PC-9 (cell line): Measurements from ENCODE around the gene ZFPM1. TPM values are rescaled to one million over a fixed set of nuclear protein-coding genes. Genes with fewer than 3 reads are reported as not detected.
"Not testable (repeated sequence)": the region's sequence is repeated elsewhere in the genome, so short reads cannot be mapped to it uniquely, and the experiment has no call there.

Experiments used
- BruUV-seq: library from RNA; stranded (reverse); fragments of 400-500 nt; replicated peaks from 2 replicates; lab custom pipeline; 2021; lab: Mats Ljungman, UMichigan
- CTCF ChIA-PET: fragments of 300-600 bp; sonication (Branson Sonifier 250); formaldehyde crosslinking; loops from one replicate; lab custom pipeline; 2022; ENCODE audit warnings: antibody characterized with exemption; lab: Charles Lee
- POLR2A ChIA-PET: fragments of 300-600 bp; sonication (Branson Sonifier 250); formaldehyde crosslinking; loops from one replicate; lab custom pipeline; 2022; ENCODE audit warnings: antibody characterized with exemption; ENCODE audit not compliant: unreplicated experiment; lab: Charles Lee
- DNase-seq, 2 experiments: peaks; one replicate each; pipeline versions ENCODE4 v3.0.0 to v3.0.0-alpha.2; 2015 to 2022; ENCODE audit warnings: mixed read lengths in 1 of 2
- H2AFZ ChIP-seq: fragments of 200-600 bp; sonication (generic); 2 replicates; pipeline ENCODE4 v1.8.1; 2017; ENCODE audit warnings: antibody characterized with exemption
- H3F3A ChIP-seq: fragments of 200-600 bp; sonication (generic); 2 replicates; pipeline ENCODE4 v1.8.1; 2017; ENCODE audit warnings: antibody characterized with exemption, mild to moderate bottlenecking, low read depth; ENCODE audit not compliant: insufficient read depth
- H3K27ac ChIP-seq: fragments of 200-600 bp; sonication (generic); 2 replicates; pipeline ENCODE4 v1.6.1; 2016; ENCODE audit warnings: mixed run types
- H3K27me3 ChIP-seq: fragments of 200-600 bp; sonication (generic); 2 replicates; pipeline ENCODE4 v1.6.1; 2016; ENCODE audit warnings: low read depth, mixed run types; ENCODE audit not compliant: insufficient read depth
- H3K36me3 ChIP-seq: fragments of 200-600 bp; sonication (generic); 2 replicates; pipeline ENCODE4 v1.6.1; 2016; ENCODE audit warnings: low read depth, mixed run types
- H3K4me1 ChIP-seq: fragments of 200-600 bp; sonication (generic); replicated peaks from 2 replicates; pipeline ENCODE4 v1.6.1; 2016; ENCODE audit warnings: mixed run types; ENCODE audit not compliant: insufficient read depth
- H3K4me2 ChIP-seq: fragments of 200-600 bp; sonication (generic); 2 replicates; pipeline ENCODE4 v1.6.1; 2017; ENCODE audit warnings: mixed run types
- H3K4me3 ChIP-seq: fragments of 200-600 bp; sonication (generic); 2 replicates; pipeline ENCODE4 v1.6.1; 2016; ENCODE audit warnings: mixed run types
- H3K79me2 ChIP-seq: fragments of 200-600 bp; sonication (generic); 2 replicates; pipeline ENCODE4 v1.6.1; 2017; ENCODE audit warnings: low read depth, mixed run types
- H3K9me2 ChIP-seq: fragments of 200-600 bp; sonication (generic); 2 replicates; pipeline ENCODE4 v1.8.1; 2017; ENCODE audit warnings: mild to moderate bottlenecking; ENCODE audit not compliant: insufficient read depth
- H3K9me3 ChIP-seq: fragments of 200-600 bp; sonication (generic); 2 replicates; pipeline ENCODE4 v1.8.1; 2016; ENCODE audit warnings: low read depth; ENCODE audit not compliant: insufficient read depth
- H4K20me1 ChIP-seq: fragments of 200-600 bp; sonication (generic); 2 replicates; pipeline ENCODE4 v1.8.1; 2017; ENCODE audit not compliant: insufficient read depth
- EZH2 ChIP-seq: fragments of 200-600 bp; sonication (generic); IDR thresholded peaks from 2 replicates; pipeline ENCODE4 v1.8.0; 2017; ENCODE audit warnings: antibody characterized with exemption, low read depth
- intact Hi-C: fragments of 100-400 bp; cut with micrococcal nuclease; formaldehyde crosslinking; loops from one replicate; pipeline ENCODE4 v1.10.0; 2022; ENCODE audit not compliant: unreplicated experiment
- total RNA-seq: library from RNA; stranded (reverse); gene quantifications from 2 replicates; pipeline ENCODE4 v1.2.3, GENCODE V29; 2021
- TF ChIP-seq, protein P1 (sequence below): fragments of 200-600 bp; sonication (generic); conservative IDR thresholded peaks from 2 replicates; pipeline ENCODE4 v1.6.1; 2017; ENCODE audit warnings: mixed run types, antibody characterized with exemption, mild to moderate bottlenecking, moderate library complexity

Gene ZFPM1
- total RNA-seq, 1 experiment from 2014 or later = 19.7 TPM

DNA sequence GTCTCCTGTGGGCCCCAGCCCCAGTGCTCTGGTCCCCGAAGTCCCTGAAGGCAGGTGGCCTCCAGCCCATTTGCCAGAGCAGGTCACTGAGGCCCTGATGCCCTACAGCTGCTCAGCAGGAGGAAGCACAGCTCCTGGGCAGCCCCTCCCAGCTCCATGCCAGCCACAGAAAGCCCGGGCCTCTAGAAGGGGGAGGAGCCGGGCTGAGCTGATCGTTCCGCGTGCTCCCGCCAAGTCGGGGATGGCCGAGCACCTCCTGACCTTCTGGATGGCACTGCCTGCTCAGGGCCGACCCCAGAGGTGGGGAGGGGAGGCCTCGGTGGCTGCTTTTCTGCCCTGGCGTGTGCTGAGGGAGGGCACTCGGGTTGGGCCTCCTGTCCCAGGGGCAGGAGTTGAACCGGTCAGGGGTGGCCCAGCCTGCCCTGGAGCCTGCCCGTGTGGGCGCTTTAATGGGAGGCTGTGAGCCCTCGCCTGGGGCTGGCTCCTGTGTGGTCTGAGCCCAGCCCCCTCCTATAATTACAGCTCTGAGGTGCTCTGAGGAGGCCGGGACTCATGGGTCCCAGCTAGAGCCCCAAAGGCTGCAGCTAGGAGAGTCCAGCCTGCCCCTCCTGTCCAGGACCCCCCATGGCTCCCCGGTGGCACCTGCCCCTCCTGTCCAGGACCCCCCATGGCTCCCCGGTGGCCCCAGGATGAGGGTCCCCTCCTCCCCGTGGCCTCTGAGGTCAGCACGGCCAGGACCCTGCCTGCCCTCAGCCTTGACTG is 29.7 kb downstream of the ZFPM1 start:
- no peaks in the 10 kb centered on the region for H3K36me3 ChIP-seq
- no peaks in the 10 kb centered on the region for H3F3A ChIP-seq
- H3K4me3 ChIP-seq = no peak overlapping the region
- ChIA-PET CTCF (no interaction called here), POLR2A (no interaction called here)
- H3K4me1 ChIP-seq = no peaks in the 10 kb centered on the region
- H3K27ac ChIP-seq = no peak overlapping the region
- H4K20me1 ChIP-seq = 0 out of 2 replicates have a peak, but pooled peaks cover 5% of the 10 kb centered on the region
- no peak for DNase-seq
- H3K9me2 ChIP-seq = no peaks in the 10 kb centered on the region
- BruUV-seq = no TSS peak
- no peak for TF ChIP-seq EZH2
- TF ChIP-seq, protein P1, sequence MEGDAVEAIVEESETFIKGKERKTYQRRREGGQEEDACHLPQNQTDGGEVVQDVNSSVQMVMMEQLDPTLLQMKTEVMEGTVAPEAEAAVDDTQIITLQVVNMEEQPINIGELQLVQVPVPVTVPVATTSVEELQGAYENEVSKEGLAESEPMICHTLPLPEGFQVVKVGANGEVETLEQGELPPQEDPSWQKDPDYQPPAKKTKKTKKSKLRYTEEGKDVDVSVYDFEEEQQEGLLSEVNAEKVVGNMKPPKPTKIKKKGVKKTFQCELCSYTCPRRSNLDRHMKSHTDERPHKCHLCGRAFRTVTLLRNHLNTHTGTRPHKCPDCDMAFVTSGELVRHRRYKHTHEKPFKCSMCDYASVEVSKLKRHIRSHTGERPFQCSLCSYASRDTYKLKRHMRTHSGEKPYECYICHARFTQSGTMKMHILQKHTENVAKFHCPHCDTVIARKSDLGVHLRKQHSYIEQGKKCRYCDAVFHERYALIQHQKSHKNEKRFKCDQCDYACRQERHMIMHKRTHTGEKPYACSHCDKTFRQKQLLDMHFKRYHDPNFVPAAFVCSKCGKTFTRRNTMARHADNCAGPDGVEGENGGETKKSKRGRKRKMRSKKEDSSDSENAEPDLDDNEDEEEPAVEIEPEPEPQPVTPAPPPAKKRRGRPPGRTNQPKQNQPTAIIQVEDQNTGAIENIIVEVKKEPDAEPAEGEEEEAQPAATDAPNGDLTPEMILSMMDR = no peak
- no peak overlapping the region for H2AFZ ChIP-seq
- no peaks in the 10 kb centered on the region for H3K27me3 ChIP-seq
- H3K79me2 ChIP-seq = no peaks in the 10 kb centered on the region
- H3K4me2 ChIP-seq = no peak overlapping the region
- H3K9me3 ChIP-seq = no peaks in the 10 kb centered on the region
- intact Hi-C loops = no loop called here

DNA sequence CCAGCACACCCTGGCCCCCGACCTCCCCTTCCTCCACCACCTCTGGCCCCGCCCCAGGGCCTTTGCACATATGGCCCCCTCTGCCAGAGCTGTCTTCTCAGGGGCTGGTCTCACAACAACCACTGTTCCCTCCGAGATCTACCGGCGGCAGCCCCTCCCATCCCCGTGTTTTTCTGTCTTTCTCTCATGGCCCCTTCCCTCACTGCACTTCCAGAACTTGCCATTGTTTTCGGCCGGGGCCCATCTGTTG is 30.2 kb downstream of the ZFPM1 start:
- DNase-seq = no peak
- no peak overlapping the region for H3K4me2 ChIP-seq
- H3F3A ChIP-seq = no peaks in the 10 kb centered on the region
- H3K4me3 ChIP-seq = no peak overlapping the region
- ChIA-PET POLR2A (no interaction called here), CTCF (no interaction called here)
- BruUV-seq = no TSS peak
- no peaks in the 10 kb centered on the region for H3K9me2 ChIP-seq
- no peaks in the 10 kb centered on the region for H3K79me2 ChIP-seq
- no peaks in the 10 kb centered on the region for H3K36me3 ChIP-seq
- H3K4me1 ChIP-seq = no peaks in the 10 kb centered on the region
- no peaks in the 10 kb centered on the region for H3K9me3 ChIP-seq
- H4K20me1 ChIP-seq = 0 out of 2 replicates have a peak, but pooled peaks cover 5% of the 10 kb centered on the region
- intact Hi-C loops = no loop called here
- no peak overlapping the region for H3K27ac ChIP-seq
- no peak for TF ChIP-seq EZH2
- TF ChIP-seq, protein P1 = no peak
- H3K27me3 ChIP-seq = no peaks in the 10 kb centered on the region
- no peak overlapping the region for H2AFZ ChIP-seq

DNA sequence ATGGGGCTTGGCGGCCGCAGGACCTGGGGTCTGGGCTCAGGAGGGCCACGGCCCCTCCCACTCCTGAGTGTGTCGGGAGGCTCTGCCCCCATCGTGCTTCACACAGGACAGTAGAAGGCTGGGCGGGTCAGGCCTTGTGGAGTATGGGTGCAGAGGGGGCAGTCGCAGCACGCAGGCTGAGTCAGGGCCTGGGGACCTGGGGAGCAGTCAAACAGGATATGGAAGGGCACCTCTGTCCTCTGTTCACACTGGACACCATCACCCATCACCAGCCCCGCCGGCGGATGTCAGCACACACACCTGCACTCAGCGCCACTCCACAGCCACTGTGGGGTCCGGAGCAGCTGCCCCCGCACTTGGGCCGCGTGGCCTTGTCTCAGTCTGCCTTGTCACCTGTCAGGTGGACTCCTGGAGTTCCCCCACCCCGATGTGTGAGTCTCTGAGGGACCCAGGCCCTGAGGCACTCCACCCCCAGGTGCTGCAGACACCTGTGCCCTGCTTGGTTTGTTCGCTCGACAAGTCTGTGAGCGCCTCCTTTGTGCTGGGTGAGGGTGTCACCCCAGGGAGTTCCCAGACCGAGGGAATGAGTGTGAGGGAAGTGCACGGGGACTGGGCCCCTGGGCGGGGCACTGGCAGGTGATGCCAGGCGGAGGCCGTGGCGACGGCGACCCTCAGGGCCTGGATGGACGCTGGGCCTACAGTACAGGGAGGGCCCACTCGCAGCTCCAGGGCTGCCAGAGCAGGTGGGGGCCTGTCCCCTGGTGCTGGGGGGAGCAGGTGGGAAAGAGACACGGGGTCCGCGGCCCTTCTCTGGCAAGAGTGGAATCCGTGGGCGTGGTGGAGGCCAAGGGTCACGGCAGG is 31.7 kb downstream of the ZFPM1 start:
- intact Hi-C loops = no loop called here
- no peaks in the 10 kb centered on the region for H3F3A ChIP-seq
- no peak for TF ChIP-seq EZH2
- TF ChIP-seq, protein P1 = no peak
- H2AFZ ChIP-seq = no peak overlapping the region
- H3K27ac ChIP-seq = no peak overlapping the region
- H4K20me1 ChIP-seq = 0 out of 2 replicates have a peak, but pooled peaks cover 5% of the 10 kb centered on the region
- BruUV-seq = no TSS peak
- DNase-seq = no peak
- no peak overlapping the region for H3K4me2 ChIP-seq
- ChIA-PET POLR2A (no interaction called here), CTCF (no interaction called here)
- no peaks in the 10 kb centered on the region for H3K9me2 ChIP-seq
- no peaks in the 10 kb centered on the region for H3K27me3 ChIP-seq
- H3K36me3 ChIP-seq = no peaks in the 10 kb centered on the region
- H3K79me2 ChIP-seq = no peaks in the 10 kb centered on the region
- no peaks in the 10 kb centered on the region for H3K9me3 ChIP-seq
- no peaks in the 10 kb centered on the region for H3K4me1 ChIP-seq
- H3K4me3 ChIP-seq = no peak overlapping the region

DNA sequence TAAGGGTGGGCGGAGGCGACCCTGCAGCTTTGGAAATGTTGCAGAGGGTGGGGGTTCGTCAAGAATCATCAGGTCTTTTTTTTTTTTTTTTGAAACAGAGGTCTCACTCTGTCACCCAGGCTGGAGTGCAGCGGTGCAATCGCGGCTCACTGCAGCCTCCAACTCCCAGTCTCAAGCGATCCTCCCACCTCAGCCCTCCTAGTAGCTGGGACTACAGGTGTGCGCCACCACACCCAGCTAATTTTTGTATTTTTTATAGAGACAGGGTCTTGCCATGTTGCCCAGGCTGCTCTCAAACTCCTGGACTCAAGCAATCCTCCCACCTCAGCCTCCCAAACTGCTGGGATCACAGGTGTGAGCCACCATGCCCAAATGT is 32.3 kb downstream of the ZFPM1 start:
- H3K4me2 ChIP-seq, H3K4me3 ChIP-seq, DNase-seq, H3K27ac ChIP-seq, H3K9me2 ChIP-seq, H3K79me2 ChIP-seq, BruUV-seq, POLR2A ChIA-PET, intact Hi-C loops, H3K27me3 ChIP-seq, H3K9me3 ChIP-seq, H2AFZ ChIP-seq, H4K20me1 ChIP-seq, H3K4me1 ChIP-seq, H3K36me3 ChIP-seq, CTCF ChIA-PET, H3F3A ChIP-seq: not testable (repeated sequence)
